DOHH2 (cell line): ENCODE results near the gene CALY.

Source experiments
- H3F3A ChIP-seq: fragments of 200-600 bp; sonication (generic), shearing (Covaris generic); 2 replicates; pipeline ENCODE4 v1.6.0; 2016; ENCODE audit warnings: antibody characterized with exemption, mild to moderate bottlenecking; ENCODE audit not compliant: control insufficient read depth, insufficient read depth
- H3K27ac ChIP-seq: fragments of 200-600 bp; sonication (generic); 2 replicates; pipeline ENCODE4 v1.5.1; 2014; ENCODE audit warnings: low read depth, mild to moderate bottlenecking, low read length, moderate library complexity
- H3K27me3 ChIP-seq: fragments of 200-600 bp; sonication (generic); 2 replicates; pipeline ENCODE4 v1.6.1; 2014; ENCODE audit warnings: mild to moderate bottlenecking, low read length, mixed read lengths; ENCODE audit not compliant: control insufficient read depth
- H3K36me3 ChIP-seq: fragments of 200-600 bp; sonication (generic); 2 replicates; pipeline ENCODE4 v1.6.1; 2014; ENCODE audit warnings: mild to moderate bottlenecking, low read length, moderate library complexity, mixed read lengths; ENCODE audit not compliant: control insufficient read depth
- H3K4me1 ChIP-seq: fragments of 200-600 bp; sonication (generic); 2 replicates; pipeline ENCODE4 v1.6.1; 2014; ENCODE audit warnings: mild to moderate bottlenecking, low read length, mixed read lengths; ENCODE audit not compliant: control insufficient read depth
- H3K4me2 ChIP-seq: fragments of 200-600 bp; sonication (generic); 2 replicates; pipeline ENCODE4 v1.6.0; 2014; ENCODE audit warnings: mild to moderate bottlenecking, low read length, moderate library complexity
- H3K4me3 ChIP-seq: fragments of 200-600 bp; sonication (generic); 2 replicates; pipeline ENCODE4 v1.5.1; 2014; ENCODE audit warnings: mild to moderate bottlenecking, low read length, mixed read lengths
- H3K79me2 ChIP-seq: fragments of 200-600 bp; sonication (generic); 2 replicates; pipeline ENCODE4 v1.6.1; 2014; ENCODE audit warnings: mild to moderate bottlenecking, low read length, mixed read lengths; ENCODE audit not compliant: control insufficient read depth
- H3K9me2 ChIP-seq: fragments of 200-600 bp; sonication (generic); replicated peaks from 2 replicates; pipeline ENCODE4 v1.6.1; 2014; ENCODE audit warnings: mild to moderate bottlenecking, low read length, mixed read lengths; ENCODE audit not compliant: control insufficient read depth
- H3K9me3 ChIP-seq: fragments of 200-600 bp; sonication (generic); 2 replicates; pipeline ENCODE4 v1.6.1; 2014; ENCODE audit warnings: antibody characterized with exemption, low read length, mixed read lengths; ENCODE audit not compliant: control insufficient read depth, insufficient read depth
- H4K20me1 ChIP-seq: fragments of 200-600 bp; sonication (generic); 2 replicates; pipeline ENCODE4 v1.6.0; 2014; ENCODE audit warnings: low read depth, mild to moderate bottlenecking, antibody characterized with exemption, low read length, moderate library complexity; ENCODE audit not compliant: control insufficient read depth, insufficient read depth
- EZH2phosphoT487 ChIP-seq: fragments of 200-600 bp; sonication (generic); IDR thresholded peaks from 2 replicates; pipeline ENCODE4 v1.6.1; 2017; ENCODE audit warnings: borderline replicate concordance, mild to moderate bottlenecking, antibody characterized with exemption, low read length, moderate library complexity, mixed read lengths
- TF ChIP-seq, protein P1 (sequence below): fragments of 200-600 bp; sonication (generic); IDR thresholded peaks from one replicate; pipeline ENCODE4 v1.5.1; 2014; ENCODE audit warnings: antibody characterized with exemption, mild to moderate bottlenecking, low read depth, low read length; ENCODE audit not compliant: poor library complexity, severe bottlenecking

The CALY gene

DNA sequence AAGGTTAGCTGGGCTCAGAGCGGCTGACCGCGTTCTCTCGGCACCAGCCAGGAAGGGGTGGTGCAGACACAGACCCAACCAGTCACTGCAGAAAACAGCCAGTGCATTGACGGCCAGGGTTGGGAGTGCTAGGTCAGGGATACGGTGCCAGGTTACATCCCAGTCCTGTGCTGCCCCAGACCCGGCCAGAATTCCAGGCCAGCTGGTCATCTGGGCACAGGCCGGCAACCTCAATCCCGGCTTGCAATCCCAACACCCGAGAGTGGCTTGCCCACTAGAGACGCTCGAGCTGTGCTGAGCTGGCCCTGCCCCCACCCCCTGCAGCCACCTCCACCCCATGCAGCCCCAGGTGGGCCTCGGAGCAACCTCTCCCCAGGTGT lies 14.2 kb upstream of the CALY start:
- H3F3A ChIP-seq: no peaks in the 10 kb centered on the region
- H3K4me3 ChIP-seq: no peak overlapping the region
- no peak for TF ChIP-seq EZH2phosphoT487
- TF ChIP-seq, protein P1, sequence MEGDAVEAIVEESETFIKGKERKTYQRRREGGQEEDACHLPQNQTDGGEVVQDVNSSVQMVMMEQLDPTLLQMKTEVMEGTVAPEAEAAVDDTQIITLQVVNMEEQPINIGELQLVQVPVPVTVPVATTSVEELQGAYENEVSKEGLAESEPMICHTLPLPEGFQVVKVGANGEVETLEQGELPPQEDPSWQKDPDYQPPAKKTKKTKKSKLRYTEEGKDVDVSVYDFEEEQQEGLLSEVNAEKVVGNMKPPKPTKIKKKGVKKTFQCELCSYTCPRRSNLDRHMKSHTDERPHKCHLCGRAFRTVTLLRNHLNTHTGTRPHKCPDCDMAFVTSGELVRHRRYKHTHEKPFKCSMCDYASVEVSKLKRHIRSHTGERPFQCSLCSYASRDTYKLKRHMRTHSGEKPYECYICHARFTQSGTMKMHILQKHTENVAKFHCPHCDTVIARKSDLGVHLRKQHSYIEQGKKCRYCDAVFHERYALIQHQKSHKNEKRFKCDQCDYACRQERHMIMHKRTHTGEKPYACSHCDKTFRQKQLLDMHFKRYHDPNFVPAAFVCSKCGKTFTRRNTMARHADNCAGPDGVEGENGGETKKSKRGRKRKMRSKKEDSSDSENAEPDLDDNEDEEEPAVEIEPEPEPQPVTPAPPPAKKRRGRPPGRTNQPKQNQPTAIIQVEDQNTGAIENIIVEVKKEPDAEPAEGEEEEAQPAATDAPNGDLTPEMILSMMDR: no peak

DNA sequence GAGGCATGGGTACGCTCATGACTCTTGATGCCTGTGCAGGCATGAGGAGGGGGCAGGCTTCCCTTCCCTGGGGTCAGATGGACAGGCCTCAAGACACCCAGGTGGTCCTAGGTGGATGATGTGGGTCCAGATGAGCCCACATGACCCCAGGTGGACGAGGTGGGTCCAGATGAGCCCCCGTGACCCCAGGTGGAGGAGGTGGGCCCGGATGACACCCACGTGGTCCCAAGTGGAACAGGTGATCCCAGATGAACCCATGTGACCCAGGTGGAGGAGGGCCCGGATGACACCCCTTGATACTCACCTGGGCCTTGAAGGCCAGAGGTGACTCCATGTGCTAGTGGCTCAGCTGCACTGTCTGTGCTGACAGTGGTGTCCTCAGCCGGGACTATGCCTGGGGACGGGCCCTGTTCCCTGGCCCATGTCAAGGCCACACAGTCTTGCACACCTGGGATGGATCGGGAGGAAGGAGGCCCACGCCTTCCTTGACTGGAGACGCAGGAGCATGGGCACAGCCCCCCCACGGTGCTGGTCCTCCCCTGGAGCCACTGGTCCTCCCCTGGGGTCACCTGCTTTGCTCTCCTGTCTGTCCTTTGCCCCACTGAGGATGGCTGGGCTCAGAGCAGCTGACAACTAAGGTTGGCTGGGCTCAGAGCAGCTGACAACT lies 13.7 kb upstream of the CALY start:
- no peaks in the 10 kb centered on the region for H3K79me2 ChIP-seq
- no peaks in the 10 kb centered on the region; the same call in 1 of the 2 replicates for H3K4me1 ChIP-seq
- H4K20me1 ChIP-seq: no peaks in the 10 kb centered on the region
- H3K27ac ChIP-seq: no peak overlapping the region
- no peaks in the 10 kb centered on the region for H3K27me3 ChIP-seq
- H3K9me3 ChIP-seq: no peaks in the 10 kb centered on the region
- no peaks in the 10 kb centered on the region for H3F3A ChIP-seq
- TF ChIP-seq EZH2phosphoT487: no peak
- TF ChIP-seq, protein P1: no peak
- H3K4me2 ChIP-seq: no peak overlapping the region
- no peaks in the 10 kb centered on the region for H3K36me3 ChIP-seq
- no peak overlapping the region for H3K4me3 ChIP-seq
- no peaks in the 10 kb centered on the region for H3K9me2 ChIP-seq

More for the DNA sequence above, 14.2 kb upstream of the CALY start:
- Histone ChIP-seq H3K27me3 (no peaks in the 10 kb centered on the region), H3K27ac (no peak overlapping the region), H3K36me3 (no peaks in the 10 kb centered on the region), H3K9me3 (no peaks in the 10 kb centered on the region), H4K20me1 (no peaks in the 10 kb centered on the region), H3K79me2 (no peaks in the 10 kb centered on the region), H3K9me2 (no peaks in the 10 kb centered on the region), H3K4me2 (no peak overlapping the region), H3K4me1 (no peaks in the 10 kb centered on the region; the same call in 1 of the 2 replicates)

DNA sequence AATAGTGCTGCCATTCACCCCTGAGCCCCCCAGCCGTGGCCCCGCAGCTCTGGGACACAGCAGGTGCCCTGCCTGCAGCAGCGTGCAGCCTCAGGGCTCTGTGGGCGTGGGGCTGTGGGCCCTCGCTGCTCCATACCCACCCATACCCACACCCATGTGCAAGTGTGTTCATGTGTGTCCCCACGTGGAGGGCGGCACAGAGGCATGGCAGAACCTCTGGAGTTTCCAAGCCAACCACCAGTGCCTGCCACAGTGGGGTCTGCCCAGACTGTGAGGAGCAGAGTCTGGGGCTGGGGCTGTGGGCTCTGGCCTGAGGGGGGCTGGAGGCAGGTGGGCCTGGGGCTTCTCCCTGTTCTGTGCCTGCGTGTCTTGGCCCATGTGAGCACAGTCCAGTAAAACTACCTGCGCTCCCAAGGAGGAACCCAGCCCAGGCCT lies 12.9 kb upstream of the CALY start:
- Histone ChIP-seq H3K9me3 (no peaks in the 10 kb centered on the region), H3K27me3 (no peaks in the 10 kb centered on the region), H3F3A (no peaks in the 10 kb centered on the region), H3K27ac (no peak overlapping the region), H3K4me1 (no peaks in the 10 kb centered on the region; the same call in 1 of the 2 replicates), H3K4me2 (no peak overlapping the region), H3K9me2 (no peaks in the 10 kb centered on the region), H3K79me2 (no peaks in the 10 kb centered on the region), H3K36me3 (no peaks in the 10 kb centered on the region), H4K20me1 (no peaks in the 10 kb centered on the region), H3K4me3 (no peak overlapping the region)
- TF ChIP-seq, protein P1: no peak
- TF ChIP-seq EZH2phosphoT487: no peak
